GM12875 (cell line): ENCODE measurements around the gene TPST2.

Experiments
- H3K4me3 ChIP-seq: one replicate; pipeline ENCODE4 v1.5.1; 2011; ENCODE audit warnings: low read depth, low read length, control low read depth
- TF ChIP-seq, protein P1 (sequence below): IDR thresholded peaks from 2 replicates; pipeline ENCODE4 v1.5.1; 2011; ENCODE audit warnings: low read depth, mild to moderate bottlenecking, control low read depth, inconsistent platforms, low read length, moderate library complexity, borderline replicate concordance; ENCODE audit not compliant: insufficient read depth

TPST2 gene

DNA sequence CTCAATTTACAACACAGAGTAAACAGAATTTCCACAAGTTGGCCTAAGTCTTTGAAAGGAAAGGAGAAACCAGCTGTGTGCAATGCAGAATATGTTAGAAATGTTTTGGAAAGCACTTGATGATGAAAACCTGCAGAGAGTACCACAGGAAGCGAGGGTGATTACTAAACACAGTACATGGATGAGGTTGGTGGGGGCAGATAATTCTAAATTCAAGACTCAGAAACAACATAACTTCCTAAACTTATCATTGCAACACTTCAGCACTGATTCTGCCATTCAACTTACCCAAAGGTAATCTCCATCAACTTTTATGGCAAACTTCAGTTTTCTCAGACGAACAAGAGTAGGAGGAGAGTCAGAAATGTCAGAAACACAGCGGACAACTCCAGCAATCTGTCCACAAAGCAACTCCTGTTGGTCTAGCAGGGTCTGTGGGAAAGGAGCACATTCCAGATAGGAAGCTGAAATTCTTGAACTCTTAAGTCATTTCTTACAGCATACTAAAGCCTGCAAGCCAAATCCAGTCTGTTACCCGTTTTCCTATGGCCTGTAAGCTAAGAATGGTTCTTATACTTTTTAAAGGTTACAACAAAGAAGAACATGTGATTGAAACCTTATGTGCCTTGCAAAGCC, 113.1 kb downstream of the TPST2 start:
- no peak overlapping the region for H3K4me3 ChIP-seq
- TF ChIP-seq, protein P1, sequence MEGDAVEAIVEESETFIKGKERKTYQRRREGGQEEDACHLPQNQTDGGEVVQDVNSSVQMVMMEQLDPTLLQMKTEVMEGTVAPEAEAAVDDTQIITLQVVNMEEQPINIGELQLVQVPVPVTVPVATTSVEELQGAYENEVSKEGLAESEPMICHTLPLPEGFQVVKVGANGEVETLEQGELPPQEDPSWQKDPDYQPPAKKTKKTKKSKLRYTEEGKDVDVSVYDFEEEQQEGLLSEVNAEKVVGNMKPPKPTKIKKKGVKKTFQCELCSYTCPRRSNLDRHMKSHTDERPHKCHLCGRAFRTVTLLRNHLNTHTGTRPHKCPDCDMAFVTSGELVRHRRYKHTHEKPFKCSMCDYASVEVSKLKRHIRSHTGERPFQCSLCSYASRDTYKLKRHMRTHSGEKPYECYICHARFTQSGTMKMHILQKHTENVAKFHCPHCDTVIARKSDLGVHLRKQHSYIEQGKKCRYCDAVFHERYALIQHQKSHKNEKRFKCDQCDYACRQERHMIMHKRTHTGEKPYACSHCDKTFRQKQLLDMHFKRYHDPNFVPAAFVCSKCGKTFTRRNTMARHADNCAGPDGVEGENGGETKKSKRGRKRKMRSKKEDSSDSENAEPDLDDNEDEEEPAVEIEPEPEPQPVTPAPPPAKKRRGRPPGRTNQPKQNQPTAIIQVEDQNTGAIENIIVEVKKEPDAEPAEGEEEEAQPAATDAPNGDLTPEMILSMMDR = no peak

DNA sequence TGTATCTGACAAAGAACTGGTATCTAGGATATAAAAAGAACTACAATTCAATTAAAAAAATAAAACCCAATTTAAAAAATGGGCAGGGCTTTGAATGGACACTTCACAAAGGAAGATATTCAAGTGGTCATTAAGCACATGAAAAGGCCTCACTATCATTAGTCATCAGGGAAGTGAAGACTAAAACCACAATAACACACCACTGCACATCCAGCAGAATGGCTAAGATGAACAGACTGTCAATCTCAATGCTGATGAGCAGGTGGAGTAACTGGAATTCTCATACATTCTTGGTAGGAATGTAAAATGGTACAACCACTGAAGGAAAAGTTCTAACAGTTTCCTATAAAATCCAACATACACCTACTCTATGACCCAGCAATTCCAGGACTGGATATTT, 115.2 kb downstream of the TPST2 start:
- H3K4me3 ChIP-seq = no peak overlapping the region

More for the DNA sequence above, 115.2 kb downstream of the TPST2 start:
- TF ChIP-seq, protein P1 = no peak
